IPS-20b (cell line): Measurements from ENCODE around the gene LAIR1.
A peak's percentile ranks its signal among the peaks of the same experiment; 100 is the strongest.
"Not testable (repeated sequence)": the region's sequence is repeated elsewhere in the genome, so short reads cannot be mapped to it uniquely, and the experiment has no call there.

Source experiments
- H3K27ac ChIP-seq: one replicate; pipeline ENCODE4 v1.5.1; 2013; ENCODE audit warnings: low read length
- H3K27me3 ChIP-seq: 2 replicates; pipeline ENCODE4 v1.6.1; 2013; ENCODE audit warnings: mild to moderate bottlenecking, low read length, inconsistent platforms; ENCODE audit not compliant: insufficient read depth
- H3K36me3 ChIP-seq: 2 replicates; pipeline ENCODE4 v1.6.1; 2013; ENCODE audit warnings: low read depth, mild to moderate bottlenecking, inconsistent platforms, low read length, moderate library complexity; ENCODE audit not compliant: insufficient read depth
- H3K4me1 ChIP-seq: 2 replicates; pipeline ENCODE4 v1.6.1; 2013; ENCODE audit warnings: mild to moderate bottlenecking, control low read depth, inconsistent platforms, low read length, moderate library complexity; ENCODE audit not compliant: insufficient read depth
- H3K4me3 ChIP-seq: 2 replicates; pipeline ENCODE4 v1.5.1; 2013; ENCODE audit warnings: mild to moderate bottlenecking, low read length, inconsistent platforms
- H3K9ac ChIP-seq: 2 replicates; pipeline ENCODE4 v1.6.1; 2013; ENCODE audit warnings: low read depth, mild to moderate bottlenecking, inconsistent platforms, low read length, moderate library complexity
- H3K9me3 ChIP-seq: 2 replicates; pipeline ENCODE4 v1.6.1; 2013; ENCODE audit warnings: mild to moderate bottlenecking, low read depth, low read length, inconsistent platforms; ENCODE audit not compliant: insufficient read depth

LAIR1 gene

DNA sequence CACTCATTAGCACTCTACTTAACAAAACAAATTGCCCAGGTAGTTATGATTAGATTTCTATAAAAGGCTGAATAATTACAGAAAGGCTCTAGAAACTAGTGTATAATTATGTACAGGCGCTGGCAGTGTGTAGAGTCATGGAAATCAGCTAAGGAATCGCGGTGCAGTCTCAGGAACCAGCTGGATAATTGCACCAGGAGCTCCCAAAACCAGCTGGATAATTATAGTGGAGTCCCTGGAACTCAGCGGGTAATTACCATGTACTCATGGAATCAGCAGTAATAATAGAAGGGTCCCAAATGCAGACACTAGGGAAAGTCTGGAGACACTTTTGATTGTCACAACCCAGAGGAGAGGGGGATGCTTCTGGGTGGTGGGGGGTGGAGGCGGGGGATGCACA lies 27.4 kb upstream of the LAIR1 start:
- peaks cover 8% of the 10 kb centered on the region; the same call in 1 of the 2 replicates for H3K4me1 ChIP-seq
- H3K4me3 ChIP-seq, result no peak overlapping the region
- H3K9me3 ChIP-seq, result no peaks in the 10 kb centered on the region
- no peaks in the 10 kb centered on the region for H3K36me3 ChIP-seq
- no peak overlapping the region for H3K9ac ChIP-seq
- peaks cover 28% of the 10 kb centered on the region for H3K27me3 ChIP-seq
- H3K27ac ChIP-seq, result no peak overlapping the region

DNA sequence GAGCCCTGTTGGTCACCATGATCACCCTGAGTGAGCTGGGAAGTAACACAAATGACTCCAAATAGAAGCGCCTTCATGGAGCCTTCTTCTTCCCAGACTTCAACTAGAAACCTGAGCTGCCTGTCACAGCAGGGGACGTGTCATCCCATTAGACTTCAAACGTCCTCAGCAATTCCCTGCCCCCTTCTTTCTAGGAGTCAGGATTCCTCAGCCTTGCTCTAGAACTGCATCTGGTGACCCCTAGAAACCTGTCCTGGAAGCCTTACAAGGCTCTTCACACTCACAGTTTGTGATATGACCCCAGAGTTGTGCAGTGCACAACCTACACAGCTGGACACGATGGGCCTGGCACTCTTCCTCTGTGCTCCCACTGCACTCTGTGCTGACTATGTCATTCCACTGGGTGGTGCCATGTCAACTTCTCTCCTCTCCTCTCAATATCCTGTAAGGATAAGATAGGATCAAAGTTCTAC lies 26.9 kb upstream of the LAIR1 start:
- Histone ChIP-seq H3K27ac (no peak overlapping the region), H3K9ac (no peak overlapping the region), H3K9me3 (no peaks in the 10 kb centered on the region), H3K36me3 (no peaks in the 10 kb centered on the region), H3K27me3 (peaks cover 28% of the 10 kb centered on the region), H3K4me3 (no peak overlapping the region; the same call in 1 of the 2 replicates), H3K4me1 (peaks cover 8% of the 10 kb centered on the region; the same call in 1 of the 2 replicates)

DNA sequence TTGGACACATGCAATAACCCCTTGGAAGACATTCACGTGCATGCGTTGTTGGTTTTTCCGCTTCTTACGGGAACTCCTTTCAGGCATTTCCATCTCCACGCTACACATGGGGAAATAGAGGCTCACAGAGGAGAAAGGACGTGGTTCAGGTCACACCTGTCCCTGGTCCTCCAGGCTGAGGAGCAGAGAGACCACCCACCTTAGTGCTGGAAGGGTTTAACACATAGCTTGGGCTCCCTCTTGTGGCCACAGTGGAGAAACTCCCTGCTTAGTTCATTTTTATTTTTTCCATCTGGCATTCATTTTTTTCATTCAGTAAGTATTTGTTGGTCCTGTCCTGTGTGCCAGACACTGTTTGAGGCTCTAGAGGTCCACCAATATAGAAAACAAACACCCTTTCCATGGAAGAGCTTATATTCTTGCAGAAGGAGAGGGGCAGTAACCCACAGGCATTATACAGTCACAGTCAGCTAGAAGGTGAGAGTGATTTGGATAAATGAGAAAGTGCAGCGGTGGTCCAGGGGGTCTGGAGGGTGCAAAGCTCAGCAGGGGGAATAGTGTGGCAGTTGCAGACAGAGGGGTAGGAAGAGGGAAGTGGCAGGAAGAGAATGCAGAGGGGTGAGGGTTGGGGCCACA lies 26.3 kb upstream of the LAIR1 start:
- Histone ChIP-seq H3K36me3 (no peaks in the 10 kb centered on the region), H3K4me1 (peaks cover 8% of the 10 kb centered on the region; the same call in 1 of the 2 replicates), H3K27me3 (peaks cover 28% of the 10 kb centered on the region), H3K9ac (no peak overlapping the region), H3K27ac (no peak overlapping the region), H3K9me3 (no peaks in the 10 kb centered on the region), H3K4me3 (no peak overlapping the region; the same call in 1 of the 2 replicates)

DNA sequence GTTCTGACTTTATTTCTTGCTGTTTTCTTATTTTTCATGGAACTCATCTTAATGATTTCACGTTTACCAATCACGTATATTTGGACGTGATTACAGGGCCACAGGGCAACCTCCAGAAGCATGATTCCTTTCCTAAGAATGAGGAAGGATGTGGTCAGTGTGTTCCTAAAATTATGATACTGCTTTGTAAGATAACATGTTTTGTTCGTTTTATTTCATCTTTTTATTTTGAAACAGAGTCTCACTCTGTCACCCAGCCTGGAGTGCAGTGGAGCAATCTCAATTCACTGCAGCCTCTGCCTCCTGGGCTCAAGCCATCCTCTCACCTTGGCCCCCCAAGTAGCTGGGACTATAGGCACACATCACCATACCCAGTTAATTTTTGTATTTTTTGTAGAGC lies 24.8 kb upstream of the LAIR1 start:
- no peak overlapping the region for H3K27ac ChIP-seq
- H3K9me3 ChIP-seq, result no peaks in the 10 kb centered on the region
- no peaks in the 10 kb centered on the region for H3K36me3 ChIP-seq
- H3K9ac ChIP-seq, result no peak overlapping the region
- H3K4me3 ChIP-seq, result no peak overlapping the region
- peaks cover 8% of the 10 kb centered on the region; the same call in 1 of the 2 replicates for H3K4me1 ChIP-seq
- H3K27me3 ChIP-seq, result peaks cover 37% of the 10 kb centered on the region

- Histone ChIP-seq H3K4me1 (peaks cover 8% of the 10 kb centered on the region; the same call in 1 of the 2 replicates), H3K27me3 (peaks cover 37% of the 10 kb centered on the region), H3K4me3 (peak overlapping the region; percentile 64), H3K9me3 (no peaks in the 10 kb centered on the region), H3K9ac (no peak overlapping the region), H3K27ac (no peak overlapping the region), H3K36me3 (no peaks in the 10 kb centered on the region)
Observed at GRCh38 chr19:54388802-54389139, 24.0 kb upstream of the LAIR1 start.

- Histone ChIP-seq H3K9ac (no peak overlapping the region), H3K36me3 (no peaks in the 10 kb centered on the region), H3K4me3 (peak overlapping the region; percentile 64), H3K4me1 (peaks cover 8% of the 10 kb centered on the region; the same call in 1 of the 2 replicates), H3K27me3 (peaks cover 37% of the 10 kb centered on the region), H3K9me3 (no peaks in the 10 kb centered on the region), H3K27ac (no peak overlapping the region)
Observed at GRCh38 chr19:54387991-54388801, 23.5 kb upstream of the LAIR1 start.

- Histone ChIP-seq H3K9ac (no peak overlapping the region), H3K4me1 (no peaks in the 10 kb centered on the region), H3K27ac (no peak overlapping the region), H3K4me3 (no peak overlapping the region), H3K9me3 (no peaks in the 10 kb centered on the region), H3K27me3 (peaks cover 30% of the 10 kb centered on the region), H3K36me3 (no peaks in the 10 kb centered on the region)
Observed at GRCh38 chr19:54383330-54383729, 18.6 kb upstream of the LAIR1 start.

DNA sequence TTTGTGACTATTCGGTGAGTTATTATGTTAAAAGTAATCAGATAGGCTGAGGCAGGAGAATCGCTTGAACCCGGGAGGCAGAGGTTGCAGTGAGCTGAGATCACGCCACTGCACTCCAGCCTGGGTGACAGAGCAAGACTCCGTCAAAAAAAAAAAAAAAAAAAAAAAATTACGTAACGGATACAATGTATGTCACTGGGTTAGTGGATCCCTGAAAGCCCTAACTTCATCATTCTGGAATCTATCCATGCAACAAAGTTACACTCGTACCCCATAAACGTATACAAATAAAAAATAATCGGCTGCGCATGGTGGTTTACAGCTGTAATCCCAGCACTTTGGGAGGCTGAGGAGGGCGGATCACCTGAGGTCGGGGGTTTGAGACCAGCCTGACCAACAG lies 17.3 kb upstream of the LAIR1 start:
- H3K4me3 ChIP-seq, H3K9ac ChIP-seq, H3K9me3 ChIP-seq, H3K4me1 ChIP-seq, H3K27ac ChIP-seq, H3K36me3 ChIP-seq: not testable (repeated sequence)
- peaks cover 18% of the 10 kb centered on the region; the same call in 1 of the 2 replicates for H3K27me3 ChIP-seq

GRCh38 chr19:54380897-54381296 lies 16.2 kb upstream of the LAIR1 start:
- no peaks in the 10 kb centered on the region for H3K9me3 ChIP-seq
- no peak overlapping the region for H3K4me3 ChIP-seq
- H3K27me3 ChIP-seq, result peaks cover 18% of the 10 kb centered on the region; the same call in 1 of the 2 replicates
- H3K27ac ChIP-seq, result no peak overlapping the region
- H3K9ac ChIP-seq, result no peak overlapping the region
- no peaks in the 10 kb centered on the region for H3K4me1 ChIP-seq
- H3K36me3 ChIP-seq, result no peaks in the 10 kb centered on the region

GRCh38 chr19:54379187-54379678 lies 14.5 kb upstream of the LAIR1 start:
- H3K4me3 ChIP-seq, result no peak overlapping the region
- no peaks in the 10 kb centered on the region for H3K4me1 ChIP-seq
- H3K9me3 ChIP-seq, result no peaks in the 10 kb centered on the region
- no peak overlapping the region for H3K27ac ChIP-seq
- H3K36me3 ChIP-seq, result no peaks in the 10 kb centered on the region
- H3K9ac ChIP-seq, result no peak overlapping the region
- peaks cover 9% of the 10 kb centered on the region; the same call in 1 of the 2 replicates for H3K27me3 ChIP-seq

- Histone ChIP-seq H3K4me3 (no peak overlapping the region), H3K27ac (no peak overlapping the region), H3K36me3 (no peaks in the 10 kb centered on the region), H3K9ac (no peak overlapping the region), H3K27me3 (peaks cover 9% of the 10 kb centered on the region; the same call in 1 of the 2 replicates), H3K9me3 (no peaks in the 10 kb centered on the region), H3K4me1 (no peaks in the 10 kb centered on the region)
Observed at GRCh38 chr19:54376610-54377285, 12.0 kb upstream of the LAIR1 start.
